Osteoblast (primary cell): Measurements from ENCODE around the gene C1orf105. TPM values are rescaled to one million over a fixed set of nuclear protein-coding genes. Genes with fewer than 3 reads are reported as not detected.
"Not testable (repeated sequence)": the region's sequence is repeated elsewhere in the genome, so short reads cannot be mapped to it uniquely, and the experiment has no call there.

Source experiments
- DNase-seq: peaks from one replicate; pipeline ENCODE4 v3.0.0; 2011; ENCODE audit warnings: low spot score, mixed read lengths; ENCODE audit not compliant: insufficient read length; ENCODE audit errors: missing footprints
- H2AFZ ChIP-seq: 2 replicates; pipeline ENCODE4 v1.6.0; 2011; ENCODE audit warnings: mild to moderate bottlenecking, low read length
- H3K27ac ChIP-seq: 2 replicates; pipeline ENCODE4 v1.5.1; 2011; ENCODE audit warnings: mild to moderate bottlenecking, low read depth, low read length, moderate library complexity
- H3K27me3 ChIP-seq: 2 replicates; pipeline ENCODE4 v1.6.0; 2012; ENCODE audit warnings: mild to moderate bottlenecking, control low read depth, inconsistent platforms, low read length, moderate library complexity; ENCODE audit not compliant: insufficient read depth
- H3K36me3 ChIP-seq: 2 replicates; pipeline ENCODE4 v1.5.1; 2011; ENCODE audit warnings: mild to moderate bottlenecking, low read length, control low read depth, moderate library complexity; ENCODE audit not compliant: insufficient read depth
- H3K4me1 ChIP-seq: 2 replicates; pipeline ENCODE4 v1.5.1; 2011; ENCODE audit warnings: mild to moderate bottlenecking, low read length, control low read depth, moderate library complexity; ENCODE audit not compliant: insufficient read depth
- H3K4me2 ChIP-seq: 2 replicates; pipeline ENCODE4 v1.6.0; 2011; ENCODE audit warnings: mild to moderate bottlenecking, low read length; ENCODE audit not compliant: insufficient read depth
- H3K4me3 ChIP-seq: fragments of 200-600 bp; sonication (generic); 3 replicates; pipeline ENCODE4 v1.5.1; 2012; ENCODE audit warnings: mild to moderate bottlenecking, low read length, inconsistent platforms; ENCODE audit not compliant: insufficient read depth
- H3K79me2 ChIP-seq: 2 replicates; pipeline ENCODE4 v1.6.0; 2012; ENCODE audit warnings: mild to moderate bottlenecking, low read length, control low read depth, inconsistent platforms; ENCODE audit not compliant: insufficient read depth
- H3K9me3 ChIP-seq: 2 replicates; pipeline ENCODE4 v1.5.1; 2011; ENCODE audit warnings: low read depth, low read length, control low read depth
- H4K20me1 ChIP-seq: 2 replicates; pipeline ENCODE4 v1.6.0; 2012; ENCODE audit warnings: mild to moderate bottlenecking, low read length, control low read depth; ENCODE audit not compliant: insufficient read depth
- total RNA-seq: library from RNA; depleted of rRNA; stranded (reverse); fragments of >200 nt; gene quantifications from 2 replicates; pipeline ENCODE4 v1.2.3, GENCODE V29; 2012
- TF ChIP-seq, protein P1 (sequence below): IDR thresholded peaks from 2 replicates; pipeline ENCODE4 v1.5.1; 2011; ENCODE audit warnings: mild to moderate bottlenecking, low read depth, low read length, moderate library complexity; ENCODE audit errors: extremely low read depth

The C1orf105 gene, protein sequence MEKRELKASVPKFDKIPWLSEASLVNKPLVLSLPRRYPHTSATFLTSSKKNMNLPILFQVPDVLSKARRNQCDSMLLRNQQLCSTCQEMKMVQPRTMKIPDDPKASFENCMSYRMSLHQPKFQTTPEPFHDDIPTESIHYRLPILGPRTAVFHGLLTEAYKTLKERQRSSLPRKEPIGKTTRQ
- not detected in 2 replicates for total RNA-seq

DNA sequence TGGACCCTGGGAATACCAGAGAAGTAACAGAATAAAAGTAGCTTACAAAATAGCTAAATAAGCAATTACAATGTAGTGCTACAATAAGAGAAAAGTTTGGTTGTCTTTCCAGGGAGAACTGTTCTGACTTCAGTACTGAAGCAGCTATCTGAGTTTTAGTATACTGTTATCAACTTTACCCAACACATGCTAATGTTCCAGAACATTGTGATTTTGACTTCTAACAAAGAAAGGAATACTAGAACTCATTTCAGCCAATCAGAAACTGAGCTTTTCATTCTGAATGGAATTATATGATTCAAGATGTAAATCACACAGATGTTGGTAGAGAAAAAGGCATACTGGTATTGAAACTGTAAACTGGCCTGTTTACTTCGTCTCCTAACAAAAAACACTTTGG, at the start of gene C1orf105:
TSS of gene C1orf105 (plus strand) at position 301 of the 400 bp plus-strand sequence. CDS start 201 bp downstream, outside the sequence.
- Histone ChIP-seq H3K9me3 (no peaks in the 10 kb centered on the region), H3K79me2 (no peaks in the 10 kb centered on the region), H4K20me1 (no peaks in the 10 kb centered on the region)

GRCh38 chr1:172371646-172372045, 48.8 kb upstream of the C1orf105 start:
- not testable (repeated sequence) for H3K27ac ChIP-seq, H3K36me3 ChIP-seq, H3K4me1 ChIP-seq, H3K4me3 ChIP-seq, H3K27me3 ChIP-seq, DNase-seq, H4K20me1 ChIP-seq, H3K79me2 ChIP-seq, H2AFZ ChIP-seq, H3K4me2 ChIP-seq, H3K9me3 ChIP-seq

More for the DNA sequence above, at the start of gene C1orf105:
- TF ChIP-seq, protein P1, sequence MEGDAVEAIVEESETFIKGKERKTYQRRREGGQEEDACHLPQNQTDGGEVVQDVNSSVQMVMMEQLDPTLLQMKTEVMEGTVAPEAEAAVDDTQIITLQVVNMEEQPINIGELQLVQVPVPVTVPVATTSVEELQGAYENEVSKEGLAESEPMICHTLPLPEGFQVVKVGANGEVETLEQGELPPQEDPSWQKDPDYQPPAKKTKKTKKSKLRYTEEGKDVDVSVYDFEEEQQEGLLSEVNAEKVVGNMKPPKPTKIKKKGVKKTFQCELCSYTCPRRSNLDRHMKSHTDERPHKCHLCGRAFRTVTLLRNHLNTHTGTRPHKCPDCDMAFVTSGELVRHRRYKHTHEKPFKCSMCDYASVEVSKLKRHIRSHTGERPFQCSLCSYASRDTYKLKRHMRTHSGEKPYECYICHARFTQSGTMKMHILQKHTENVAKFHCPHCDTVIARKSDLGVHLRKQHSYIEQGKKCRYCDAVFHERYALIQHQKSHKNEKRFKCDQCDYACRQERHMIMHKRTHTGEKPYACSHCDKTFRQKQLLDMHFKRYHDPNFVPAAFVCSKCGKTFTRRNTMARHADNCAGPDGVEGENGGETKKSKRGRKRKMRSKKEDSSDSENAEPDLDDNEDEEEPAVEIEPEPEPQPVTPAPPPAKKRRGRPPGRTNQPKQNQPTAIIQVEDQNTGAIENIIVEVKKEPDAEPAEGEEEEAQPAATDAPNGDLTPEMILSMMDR: no peak
- no peaks in the 10 kb centered on the region for H3K36me3 ChIP-seq
- no peak within 1 kb of the TSS for H3K4me2 ChIP-seq
- no peak within 1 kb of the TSS for H2AFZ ChIP-seq
- DNase-seq: no peak
- no peaks in the 10 kb centered on the region for H3K27me3 ChIP-seq
- no peak within 1 kb of the TSS for H3K4me3 ChIP-seq
- no peaks in the 10 kb centered on the region for H3K4me1 ChIP-seq
- H3K27ac ChIP-seq: no peak within 1 kb of the TSS

DNA sequence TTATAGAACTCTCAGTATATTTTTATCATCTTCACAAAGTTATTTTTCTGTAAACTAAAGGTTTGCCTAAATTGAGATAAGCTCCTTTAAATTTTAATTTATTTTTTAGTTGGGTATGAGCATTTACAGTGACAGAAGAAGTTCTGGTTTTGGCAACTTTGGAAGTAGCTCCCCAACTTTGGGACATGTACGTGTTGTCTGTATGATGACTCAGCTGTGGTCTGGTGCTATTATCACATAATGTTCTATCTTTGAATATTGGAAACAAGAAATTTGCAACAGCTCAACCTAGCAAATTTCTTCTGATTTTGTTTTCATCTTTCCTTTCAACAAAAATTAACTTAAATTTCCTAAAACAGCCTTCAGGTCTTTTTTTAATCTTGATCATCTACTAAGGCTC, 46.6 kb upstream of the C1orf105 start:
- Histone ChIP-seq H3K4me3 (no peak overlapping the region), H4K20me1 (no peaks in the 10 kb centered on the region), H3K4me1 (no peaks in the 10 kb centered on the region), H3K4me2 (no peak overlapping the region), H3K27me3 (no peaks in the 10 kb centered on the region), H3K79me2 (no peaks in the 10 kb centered on the region), H3K36me3 (no peaks in the 10 kb centered on the region), H3K9me3 (no peaks in the 10 kb centered on the region), H3K27ac (no peak overlapping the region), H2AFZ (no peak overlapping the region)
- TF ChIP-seq, protein P1: no peak
- DNase-seq: no peak

DNA sequence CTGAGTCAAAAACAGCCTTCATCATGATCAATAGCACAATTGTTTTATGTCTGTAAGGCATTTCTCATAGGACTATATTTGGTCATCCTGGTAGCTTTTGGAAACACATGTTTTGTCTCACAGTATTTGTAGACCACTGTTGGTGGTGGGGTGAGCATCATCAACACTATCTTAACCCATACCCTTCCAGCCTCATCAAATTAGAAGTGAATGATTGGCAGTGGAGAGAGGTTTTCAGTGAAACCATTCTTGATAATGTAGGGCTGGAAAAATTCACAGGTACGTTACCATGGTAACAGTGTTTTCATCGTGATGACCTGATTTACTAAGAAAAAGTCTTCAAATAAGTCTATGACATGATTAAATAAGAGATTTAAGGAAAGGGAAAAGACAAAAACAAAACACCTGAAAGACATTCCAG, 45.3 kb upstream of the C1orf105 start:
- H3K4me2 ChIP-seq: no peak overlapping the region
- H3K9me3 ChIP-seq: no peaks in the 10 kb centered on the region
- H3K36me3 ChIP-seq: no peaks in the 10 kb centered on the region
- no peak overlapping the region for H3K27ac ChIP-seq
- H3K79me2 ChIP-seq: no peaks in the 10 kb centered on the region
- H4K20me1 ChIP-seq: no peaks in the 10 kb centered on the region
- no peak overlapping the region for H2AFZ ChIP-seq
- no peak for DNase-seq
- no peak overlapping the region for H3K4me3 ChIP-seq
- TF ChIP-seq, protein P1: no peak
- H3K27me3 ChIP-seq: no peaks in the 10 kb centered on the region
- H3K4me1 ChIP-seq: no peaks in the 10 kb centered on the region
